ENCODE data around the gene KLHL13.

- no peak for TF ChIP-seq CTCF (IDR thresholded peaks at IDR 0.05; ENCODE audit: insufficient read depth, low read length, poor library complexity, severe bottlenecking)
- TF ChIP-seq EZH2phosphoT487 (conservative IDR thresholded peaks at IDR 0.05; ENCODE audit: low read length) = no peak
These were observed 16.5 kb downstream of the KLHL13 start for GRCh38 chrX:118100091-118100490.

Measured in SU-DHL-6 (cell line).